Right cardiac atrium (tissue), 5 donors: Measurements from ENCODE around the gene EFNB3. TPM values are rescaled to one million over a fixed set of nuclear protein-coding genes. Genes with fewer than 3 reads are reported as not detected.

Experiments
- ATAC-seq, 2 donors: fragments of 200-7000 bp; cut with Tn5 transposase; one replicate each; pipeline versions ENCODE4 v1.8.0 to v1.9.1; 2020; ENCODE audit warnings: moderate library complexity in 2 of 2, mild to moderate bottlenecking in 1 of 2
- DNase-seq, 3 donors: peaks; one replicate each; pipeline ENCODE4 v3.0.0-alpha.2; 2020
- H3K27ac ChIP-seq: one replicate; pipeline ENCODE4 v1.5.1; 2013; ENCODE audit warnings: mild to moderate bottlenecking, low read length, control low read depth, moderate library complexity
- H3K27me3 ChIP-seq: one replicate; pipeline ENCODE4 v1.6.1; 2013; ENCODE audit not compliant: control insufficient read depth, insufficient read depth
- H3K4me1 ChIP-seq: one replicate; pipeline ENCODE4 v1.6.1; 2013; ENCODE audit warnings: low read length; ENCODE audit not compliant: control insufficient read depth, insufficient read depth
- H3K4me3 ChIP-seq: one replicate; pipeline ENCODE4 v1.5.1; 2013; ENCODE audit warnings: low read length, control low read depth
- H3K9me3 ChIP-seq: one replicate; pipeline ENCODE4 v1.6.1; 2013; ENCODE audit warnings: low read length; ENCODE audit not compliant: control insufficient read depth
- WGBS: extraction: QIAGEN DNeasy Blood & Tissue Kit; methylation state at CpG from one replicate; pipeline ENCODE4 v1.1.7; 2013; 5-methylcytosine and 5-hydroxymethylcytosine counted together
- intact Hi-C, 4 donors: fragments of 100-400 bp; cut with DNase I; formaldehyde crosslinking; loops; one replicate each; pipeline versions ENCODE4 v1.11.0 to v1.14.0; 2022 to 2023
- polyA plus RNA-seq: library from polyadenylated mRNA; stranded (reverse); fragments of 200-250 nt; gene quantifications from one replicate; pipeline ENCODE4 v1.2.3, GENCODE V29; 2013
- total RNA-seq, 4 donors: library from RNA; stranded (reverse); fragmentation: NEBNext Ultra II Directional; extraction: Animal tissue kit (Norgen Biotek cat#: 25700); gene quantifications; one replicate each; pipeline ENCODE4 v1.2.1, GENCODE V29; 2021
- donor health status: healthy with polysubstance abuse.
- donor health status: DM: no; HTN: yes; CAD: no.
- donor health status: DM: no; HTN: no; CAD: no.
- donor health status: DM: no; HTN: yes; CAD: no; lungs with severe emphysema.
- donor health status: DM: yes; HTN: yes; CAD: no.

Gene EFNB3
- total and polyA plus RNA-seq, 5 donors = 0.31 to 0.97 (median 0.59) TPM

DNA sequence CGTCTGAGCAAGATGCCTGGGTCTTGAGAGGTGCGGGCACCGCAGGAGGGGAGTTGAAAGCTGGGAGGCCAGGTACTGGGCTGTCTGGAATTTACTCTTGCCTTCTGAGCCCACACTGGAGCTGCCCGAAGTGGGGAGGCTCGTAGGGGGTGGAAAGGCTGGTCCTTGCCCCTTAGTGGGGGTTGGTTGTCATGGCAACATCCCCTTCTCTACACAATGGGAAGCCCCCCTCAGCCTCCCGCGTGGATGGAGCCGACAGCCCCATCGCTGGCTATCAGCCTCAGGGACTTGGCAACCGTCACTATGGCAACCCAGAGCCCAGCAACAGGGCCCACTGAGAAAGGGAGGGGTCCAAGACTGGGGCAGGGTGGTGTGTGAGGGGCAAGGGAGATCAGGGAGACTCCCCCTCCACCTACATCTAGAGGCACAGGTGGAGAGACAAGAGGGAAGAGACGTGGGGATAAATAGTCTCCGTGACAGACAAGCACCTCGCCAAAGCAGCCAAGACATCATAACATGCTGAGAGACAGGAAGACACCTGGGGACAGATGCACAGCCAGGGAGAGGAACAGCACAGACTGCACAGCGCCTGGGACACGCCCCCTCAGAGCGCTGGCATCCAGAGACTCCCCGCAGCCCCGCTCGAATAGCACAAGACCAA is 7.2 kb downstream of the EFNB3 start:
- Histone ChIP-seq H3K27ac (no peak overlapping the region), H3K9me3 (no peaks in the 10 kb centered on the region), H3K4me3 (no peak overlapping the region), H3K27me3 (no peaks in the 10 kb centered on the region), H3K4me1 (no peaks in the 10 kb centered on the region)
- DNase-seq = no peak
- intact Hi-C loops = no loop called here
- WGBS = 23% methylated on average over 19 of the region's 19 CpGs
- ATAC-seq = no peak

DNA sequence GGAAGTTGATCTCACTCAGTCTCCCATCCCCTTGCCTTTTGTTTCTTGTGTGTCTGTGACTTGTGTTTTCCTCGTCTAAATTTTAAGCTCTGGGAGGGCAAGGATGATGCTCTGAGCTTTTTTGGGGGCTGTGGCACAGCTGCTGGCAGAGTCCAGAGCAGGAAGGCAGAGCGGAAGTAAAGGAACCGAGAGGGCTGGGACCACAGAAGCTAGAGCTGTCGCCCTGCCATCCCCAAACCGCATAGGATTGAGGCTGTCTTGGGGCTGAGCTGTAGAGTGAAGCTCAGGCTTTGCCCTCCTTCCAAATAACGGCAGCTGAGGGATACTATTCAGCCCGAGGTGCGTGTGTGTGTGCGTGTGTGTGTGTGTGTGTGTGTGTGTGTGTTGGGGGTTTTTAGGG is 8.8 kb downstream of the EFNB3 start:
- H3K27me3 ChIP-seq = no peaks in the 10 kb centered on the region
- no peak overlapping the region for H3K4me3 ChIP-seq
- no peaks in the 10 kb centered on the region for H3K4me1 ChIP-seq
- no peak for DNase-seq
- no peak for ATAC-seq
- H3K9me3 ChIP-seq = no peaks in the 10 kb centered on the region
- H3K27ac ChIP-seq = no peak overlapping the region
- intact Hi-C loops = no loop called here
- 33% methylated on average over 9 of the region's 9 CpGs for WGBS

DNA sequence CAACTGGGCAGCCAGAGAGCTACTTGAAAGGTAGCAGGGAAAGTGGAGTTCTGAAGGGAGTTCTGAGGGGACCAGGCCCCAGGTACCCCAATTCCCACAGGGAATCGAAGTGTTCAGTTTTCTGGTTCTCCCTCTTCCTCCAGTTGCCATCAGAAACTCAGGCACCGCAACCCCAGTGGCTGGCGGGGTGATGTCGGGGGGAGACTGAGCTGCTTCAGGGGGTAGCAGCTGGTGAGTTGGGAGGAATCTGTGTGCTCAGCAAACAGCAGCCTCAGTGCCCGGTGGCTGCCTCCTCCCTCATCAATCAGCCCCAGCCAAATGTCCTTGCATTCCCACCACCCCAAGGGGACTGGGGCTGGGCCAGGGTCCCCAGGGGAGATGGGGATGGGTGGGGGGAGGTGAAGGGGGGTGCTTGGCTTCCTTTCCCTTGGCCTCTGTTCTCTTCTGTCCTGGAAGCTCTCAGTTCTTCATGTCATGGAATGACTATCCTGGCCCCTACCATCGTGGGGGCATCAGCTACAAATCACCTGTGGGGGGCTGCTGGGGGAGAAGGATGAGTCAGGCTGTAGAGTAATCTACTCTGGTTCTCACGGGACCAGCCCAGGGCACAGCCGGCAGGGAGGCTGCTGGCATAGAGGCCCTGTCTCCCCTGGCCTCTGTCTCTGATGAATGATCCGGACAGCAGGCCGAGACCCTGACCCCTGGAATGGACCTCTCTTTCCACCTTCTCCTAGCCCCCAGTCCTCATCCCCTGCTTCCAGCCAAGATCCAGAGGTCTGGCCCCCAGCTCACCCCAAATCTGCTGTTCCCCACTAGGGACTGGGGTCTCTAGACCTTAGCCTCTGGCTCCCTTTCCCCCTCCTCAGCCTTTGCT is 10.0 kb downstream of the EFNB3 start:
- WGBS = 75% methylated on average over 10 of the region's 10 CpGs
- no peaks in the 10 kb centered on the region for H3K4me1 ChIP-seq
- ATAC-seq = no peak
- no peak for DNase-seq
- H3K9me3 ChIP-seq = no peaks in the 10 kb centered on the region
- H3K27ac ChIP-seq = no peak overlapping the region
- intact Hi-C loops = no loop called here
- no peak overlapping the region for H3K4me3 ChIP-seq
- no peaks in the 10 kb centered on the region for H3K27me3 ChIP-seq

DNA sequence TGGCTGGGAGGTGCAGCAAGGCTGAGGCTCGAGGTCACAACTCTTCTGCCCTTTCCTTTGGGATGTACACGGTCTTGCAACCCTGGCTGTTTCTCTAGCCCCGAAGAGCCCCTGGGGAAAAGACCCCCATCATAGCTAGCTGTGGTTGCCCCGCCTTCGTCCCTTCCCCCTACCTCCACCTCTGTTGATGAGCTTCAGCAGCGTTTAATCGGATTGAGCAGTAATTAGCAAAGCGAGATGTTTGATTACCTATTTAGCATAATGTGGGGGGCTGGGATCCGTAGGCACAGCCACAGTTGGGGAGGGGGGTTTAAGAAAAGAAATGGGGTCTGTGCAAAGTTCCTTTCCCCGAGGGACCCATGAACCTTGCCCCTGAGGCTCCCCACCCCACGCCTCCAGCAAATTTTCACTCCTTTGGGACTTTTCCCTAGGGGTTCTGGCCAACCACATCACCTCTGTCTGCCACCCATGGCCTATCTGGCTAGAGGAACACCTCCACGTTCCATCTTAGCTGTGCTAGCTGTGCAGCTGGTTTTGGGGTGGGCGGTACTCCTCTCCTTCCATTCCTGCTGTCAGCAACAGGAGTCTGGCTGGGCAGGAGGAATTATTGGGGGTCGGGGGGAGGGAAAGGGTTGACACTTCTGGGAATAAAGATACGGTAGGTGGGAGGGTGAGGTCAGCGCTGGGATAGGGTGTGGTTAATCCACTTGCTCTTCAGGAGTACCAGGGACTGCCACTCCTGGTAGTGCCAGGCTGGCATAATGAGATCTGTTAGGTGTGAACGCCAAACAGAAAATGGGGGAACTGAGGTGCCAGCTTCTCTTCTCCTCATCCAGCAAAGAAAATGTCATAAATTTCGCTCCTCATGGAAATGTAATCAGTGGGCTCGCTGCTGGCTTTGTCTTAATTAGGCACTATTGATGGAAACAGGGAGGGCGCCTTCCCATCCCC is 11.2 kb downstream of the EFNB3 start:
- WGBS = 39% methylated on average over 20 of the region's 20 CpGs
- Histone ChIP-seq H3K9me3 (no peaks in the 10 kb centered on the region), H3K4me3 (peak overlapping the region; percentile 44), H3K27me3 (no peaks in the 10 kb centered on the region), H3K4me1 (no peaks in the 10 kb centered on the region), H3K27ac (no peak overlapping the region)
- ATAC-seq = no peak
- intact Hi-C loops = no loop called here
- DNase-seq = no peak

DNA sequence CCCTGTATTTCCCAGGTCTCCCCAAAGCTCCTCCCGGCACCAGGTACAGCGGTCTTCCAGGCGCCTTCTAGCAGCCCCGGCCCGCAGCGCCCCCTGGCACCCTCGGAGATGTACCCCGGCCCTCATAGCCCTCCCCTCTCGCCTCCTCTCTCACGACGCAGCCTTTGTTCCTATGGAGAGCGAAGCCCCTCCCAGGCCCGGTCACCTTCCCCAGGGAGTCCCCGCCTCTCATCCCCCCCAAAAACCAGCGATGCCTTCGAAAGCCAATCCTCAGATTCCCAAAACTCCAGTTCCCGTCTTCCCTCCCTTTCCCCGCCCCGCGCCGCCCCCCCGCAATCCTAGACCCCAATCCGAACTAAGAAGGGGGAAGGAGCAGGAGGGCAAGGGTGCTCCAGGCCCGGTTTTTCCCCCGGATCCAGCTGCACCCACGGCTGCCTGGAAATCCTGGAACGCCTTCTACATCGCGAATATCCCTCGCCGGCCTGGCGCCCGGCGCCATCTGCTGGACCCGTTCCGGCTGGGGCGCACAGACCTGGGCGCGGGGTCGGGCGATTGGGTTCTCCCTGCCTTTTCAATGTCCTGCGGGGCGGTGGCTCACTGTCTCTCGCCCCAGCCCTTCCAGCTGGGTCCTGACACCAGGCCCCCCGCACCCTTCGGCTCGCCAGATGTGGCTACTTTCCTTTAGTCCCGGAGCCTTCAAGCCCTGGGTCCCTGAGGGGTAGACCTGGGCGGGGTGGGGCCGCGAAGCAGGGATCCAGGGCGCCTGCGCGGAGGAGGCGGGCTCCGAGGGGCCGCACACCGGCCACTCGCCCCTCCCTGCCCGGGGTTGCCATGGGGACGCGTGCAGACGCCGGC is 12.1 kb downstream of the EFNB3 start, which contains the start of gene DNAH2:
Gene DNAH2, plus strand, starts transcription at position 844 of the 855 bp plus-strand sequence. CDS start 1,991 bp downstream, outside the sequence.
- peak; percentile 76 to 90 (median 89) for DNase-seq
- peak; percentile 91 to 95 for ATAC-seq
- Histone ChIP-seq H3K4me3 (peak within 1 kb of the TSS; percentile 44), H3K27me3 (no peaks in the 10 kb centered on the region), H3K4me1 (no peaks in the 10 kb centered on the region), H3K9me3 (no peaks in the 10 kb centered on the region), H3K27ac (no peak within 1 kb of the TSS)
- under 1% methylated on average over 64 of the region's 64 CpGs for WGBS
- intact Hi-C loops = no loop called here

DNA sequence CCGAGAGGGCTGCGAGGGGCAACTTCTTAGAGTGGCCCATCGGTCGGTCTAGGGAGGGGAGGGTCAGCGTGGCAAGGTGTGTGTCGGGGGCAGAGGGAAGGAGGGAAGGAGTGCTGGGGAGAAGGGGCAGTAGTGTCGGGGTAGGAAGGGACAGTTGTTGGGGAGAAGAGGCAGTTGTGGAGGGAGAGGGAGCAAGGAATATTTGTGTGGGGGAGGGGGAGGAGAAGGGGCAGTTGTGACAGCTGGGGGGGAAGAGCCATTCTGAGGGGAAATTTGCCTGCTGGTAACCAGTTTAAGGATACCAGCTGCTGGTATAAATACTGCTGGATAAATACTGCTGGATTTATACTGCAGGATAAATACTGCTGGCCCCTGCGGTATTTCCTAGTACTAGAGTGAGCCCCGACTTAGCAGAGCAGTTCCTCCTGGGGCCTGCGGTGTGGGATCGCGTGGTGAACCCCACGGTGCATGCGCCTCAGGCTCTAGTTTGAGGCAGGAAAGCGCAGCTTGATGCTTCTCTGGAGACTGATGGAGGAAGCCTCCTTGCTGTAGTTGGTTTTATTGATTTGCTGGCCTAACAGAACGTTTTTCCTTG is 12.9 kb downstream of the EFNB3 start:
- no peaks in the 10 kb centered on the region for H3K4me1 ChIP-seq
- ATAC-seq = no peak
- H3K27me3 ChIP-seq = no peaks in the 10 kb centered on the region
- DNase-seq = no peak
- intact Hi-C loops = no loop called here
- no peak overlapping the region for H3K27ac ChIP-seq
- no peaks in the 10 kb centered on the region for H3K9me3 ChIP-seq
- peak overlapping the region; percentile 44 for H3K4me3 ChIP-seq
- 7% methylated on average over 16 of the region's 16 CpGs for WGBS

DNA sequence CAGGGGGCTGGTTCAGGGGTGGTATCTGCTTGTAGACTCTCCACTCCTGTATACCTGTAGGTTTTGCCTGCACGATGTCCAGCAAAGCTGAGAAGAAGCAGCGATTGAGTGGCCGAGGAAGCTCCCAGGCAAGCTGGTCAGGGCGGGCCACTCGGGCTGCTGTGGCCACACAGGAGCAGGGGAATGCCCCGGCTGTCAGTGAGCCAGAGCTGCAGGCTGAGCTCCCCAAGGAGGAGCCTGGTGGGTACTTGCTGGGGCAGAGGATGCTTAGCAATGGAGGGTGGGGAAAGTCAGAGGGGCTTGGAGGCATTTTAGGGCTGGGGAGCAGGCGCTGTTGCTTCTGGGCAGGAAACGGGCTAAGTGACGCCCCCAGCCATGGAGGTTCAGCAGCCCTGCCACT is 14.7 kb downstream of the EFNB3 start:
- no peaks in the 10 kb centered on the region for H3K9me3 ChIP-seq
- ATAC-seq = no peak
- WGBS = 73% methylated on average over 9 of the region's 9 CpGs
- H3K27ac ChIP-seq = no peak overlapping the region
- no peak overlapping the region for H3K4me3 ChIP-seq
- H3K27me3 ChIP-seq = no peaks in the 10 kb centered on the region
- intact Hi-C loops = no loop called here
- no peaks in the 10 kb centered on the region for H3K4me1 ChIP-seq
- DNase-seq = no peak

DNA sequence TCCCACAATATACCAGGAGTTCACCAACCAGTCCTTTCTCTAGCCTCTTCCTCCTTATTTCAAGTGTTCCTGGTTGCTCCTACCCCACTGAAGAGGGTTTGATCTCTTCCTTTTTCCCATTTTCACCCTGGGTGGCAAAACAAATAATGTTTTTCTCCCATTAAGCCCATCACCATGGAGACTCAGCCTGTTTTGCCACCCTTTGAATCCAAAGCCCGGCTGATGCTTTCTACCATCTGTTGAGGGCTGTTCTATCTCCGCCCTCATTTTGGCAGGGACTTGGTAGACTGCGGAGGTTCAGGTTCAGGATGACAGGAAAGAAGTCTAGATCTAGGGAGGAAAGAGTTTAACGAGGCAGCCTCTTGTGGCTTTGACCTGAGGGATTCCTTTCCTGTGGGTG is 15.1 kb downstream of the EFNB3 start:
- WGBS = 44% methylated on average over 4 of the region's 4 CpGs
- ATAC-seq (no peak), DNase-seq (no peak)
- Histone ChIP-seq H3K4me3 (no peak overlapping the region), H3K27me3 (no peaks in the 10 kb centered on the region), H3K4me1 (no peaks in the 10 kb centered on the region), H3K9me3 (no peaks in the 10 kb centered on the region), H3K27ac (no peak overlapping the region)
- intact Hi-C loops = no loop called here

DNA sequence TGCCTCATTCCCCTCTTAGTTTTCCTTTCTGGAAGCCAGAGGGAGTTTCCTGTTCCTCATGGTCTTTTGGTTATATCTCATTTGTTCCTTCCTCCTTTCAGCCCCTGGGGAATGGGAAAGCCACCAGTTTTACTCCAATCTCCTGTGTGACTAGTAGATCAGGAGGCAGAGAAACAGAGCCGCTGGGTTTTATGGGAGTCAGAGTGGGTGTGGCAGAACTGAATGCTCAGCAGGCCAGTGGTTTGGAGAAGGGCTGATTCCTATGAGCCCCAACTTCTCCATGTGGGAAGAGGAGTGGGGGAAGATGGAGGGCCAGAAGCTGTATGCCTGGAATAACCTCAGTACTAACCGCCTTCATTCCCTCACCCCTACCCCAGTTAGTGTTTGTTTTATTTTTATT is 16.6 kb downstream of the EFNB3 start:
- no peaks in the 10 kb centered on the region for H3K4me1 ChIP-seq
- ATAC-seq (no peak), DNase-seq (no peak)
- H3K4me3 ChIP-seq = no peak overlapping the region
- H3K9me3 ChIP-seq = no peaks in the 10 kb centered on the region
- WGBS = 59% methylated on average over 2 of the region's 2 CpGs
- intact Hi-C loops = no loop called here
- H3K27me3 ChIP-seq = no peaks in the 10 kb centered on the region
- H3K27ac ChIP-seq = no peak overlapping the region

DNA sequence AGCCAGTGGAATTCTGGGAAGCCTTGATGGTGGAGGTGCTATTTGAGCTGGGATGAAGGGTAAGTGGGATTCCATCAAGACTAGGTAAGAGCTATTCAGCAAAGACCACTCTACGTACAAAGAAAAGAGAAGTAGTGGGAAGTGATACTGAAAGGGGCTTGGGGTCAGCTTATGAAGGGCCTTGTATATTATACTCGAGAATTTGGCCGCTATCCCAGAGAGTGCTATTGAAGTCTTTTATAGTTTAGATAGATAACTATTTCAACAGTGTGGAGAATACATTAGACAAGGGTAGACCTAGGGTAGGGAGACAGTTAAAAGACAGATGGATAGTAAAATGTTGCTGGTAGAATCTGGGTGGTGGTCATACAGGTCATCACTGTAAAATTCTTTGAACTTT is 22.9 kb downstream of the EFNB3 start:
- Histone ChIP-seq H3K27me3 (no peaks in the 10 kb centered on the region), H3K4me3 (no peak overlapping the region), H3K9me3 (no peaks in the 10 kb centered on the region), H3K4me1 (no peaks in the 10 kb centered on the region), H3K27ac (no peak overlapping the region)
- WGBS = 49% methylated on average over 3 of the region's 3 CpGs
- ATAC-seq (no peak), DNase-seq (no peak)
- intact Hi-C loops = no loop called here
